ENCODE results near the gene GBGT1. TPM values are rescaled to one million over a fixed set of nuclear protein-coding genes. Genes with fewer than 3 reads are reported as not detected.
"Not testable (repeated sequence)": the region's sequence is repeated elsewhere in the genome, so short reads cannot be mapped to it uniquely, and the experiment has no call there.

GBGT1 gene
- polyA plus RNA-seq, 3 donors from 2014 or later, result not detected

- H3K27me3 Mint-ChIP-seq (ENCODE audit: low read depth in 3 of 3), result peaks cover 13 to 22% (median 13%) of the 10 kb centered on the region in 3 donors
- no peak overlapping the region for H3K27ac Mint-ChIP-seq
- H3K4me1 Mint-ChIP-seq, result peaks cover 26 to 33% of the 10 kb centered on the region in 2 donors
- no peak for DNase-seq
- H3K9me3 Mint-ChIP-seq, result no peaks in the 10 kb centered on the region
- H3K36me3 Mint-ChIP-seq, result no peaks in the 10 kb centered on the region
- no peak overlapping the region for H3K4me3 Mint-ChIP-seq
Observed at GRCh38 chr9:133186736-133187135, 23.0 kb upstream of the GBGT1 start.

- H3K4me3 Mint-ChIP-seq, result peak overlapping the region; percentile 45 to 79 (median 51)
- peak overlapping the region in 5 of 6 donors; percentile 4 to 69 (median 46) for H3K27ac Mint-ChIP-seq
- H3K9me3 Mint-ChIP-seq, result no peaks in the 10 kb centered on the region
- DNase-seq, result peak; percentile 76 to 79 (median 79)
- no peaks in the 10 kb centered on the region for H3K36me3 Mint-ChIP-seq
- H3K27me3 Mint-ChIP-seq (ENCODE audit: low read depth in 3 of 3), result peaks cover 13 to 24% (median 13%) of the 10 kb centered on the region in 3 donors
- H3K4me1 Mint-ChIP-seq, result peaks cover 26 to 33% of the 10 kb centered on the region in 2 donors
Observed at GRCh38 chr9:133184971-133185370, 21.3 kb upstream of the GBGT1 start.

GRCh38 chr9:133182151-133182550 is 18.4 kb upstream of the GBGT1 start:
- Mint-ChIP-seq H3K27me3 (ENCODE audit: low read depth in 3 of 3) (peaks cover 13 to 18% (median 13%) of the 10 kb centered on the region in 3 donors), H3K36me3 (no peaks in the 10 kb centered on the region), H3K4me1 (peaks cover 26 to 33% of the 10 kb centered on the region in 2 donors), H3K27ac (no peak overlapping the region), H3K9me3 (no peaks in the 10 kb centered on the region), H3K4me3 (no peak overlapping the region)
- DNase-seq, result no peak

GRCh38 chr9:133181561-133181960 is 17.8 kb upstream of the GBGT1 start:
- DNase-seq, result no peak
- Mint-ChIP-seq H3K27ac (peak overlapping the region in 1 of 6 donors; percentile 69), H3K27me3 (ENCODE audit: low read depth in 3 of 3) (peaks cover 10 to 16% (median 13%) of the 10 kb centered on the region in 3 donors), H3K36me3 (no peaks in the 10 kb centered on the region), H3K4me3 (no peak overlapping the region), H3K9me3 (no peaks in the 10 kb centered on the region), H3K4me1 (peaks cover 21 to 33% of the 10 kb centered on the region in 2 donors)

GRCh38 chr9:133180953-133181352 is 17.2 kb upstream of the GBGT1 start:
- Mint-ChIP-seq H3K4me1 (peaks cover 18 to 30% of the 10 kb centered on the region in 2 donors), H3K9me3 (no peaks in the 10 kb centered on the region), H3K36me3 (no peaks in the 10 kb centered on the region), H3K27ac (no peak overlapping the region), H3K27me3 (ENCODE audit: low read depth in 3 of 3) (peaks cover 7 to 14% (median 12%) of the 10 kb centered on the region in 3 donors), H3K4me3 (no peak overlapping the region)
- no peak for DNase-seq

- Mint-ChIP-seq H3K36me3 (no peaks in the 10 kb centered on the region), H3K4me1 (no peaks in the 10 kb centered on the region), H3K9me3 (no peaks in the 10 kb centered on the region), H3K27me3 (ENCODE audit: low read depth in 3 of 3) (peaks cover 0 to 5% (median 2%) of the 10 kb centered on the region in 3 donors), H3K27ac (no peak overlapping the region), H3K4me3 (no peak overlapping the region)
- DNase-seq, result no peak
Observed at GRCh38 chr9:133173056-133173455, 9.3 kb upstream of the GBGT1 start.

- no peaks in the 10 kb centered on the region for H3K36me3 Mint-ChIP-seq
- H3K4me3 Mint-ChIP-seq, result no peak overlapping the region
- H3K9me3 Mint-ChIP-seq, result no peaks in the 10 kb centered on the region
- no peak for DNase-seq
- H3K27me3 Mint-ChIP-seq (ENCODE audit: low read depth in 3 of 3), result peaks cover 0 to 5% (median 2%) of the 10 kb centered on the region in 3 donors
- no peaks in the 10 kb centered on the region for H3K4me1 Mint-ChIP-seq
- H3K27ac Mint-ChIP-seq, result no peak overlapping the region
Observed at GRCh38 chr9:133171161-133171961, 7.6 kb upstream of the GBGT1 start.

GRCh38 chr9:133170716-133171115 is 7.0 kb upstream of the GBGT1 start:
- Mint-ChIP-seq H3K9me3 (no peaks in the 10 kb centered on the region), H3K27me3 (ENCODE audit: low read depth in 3 of 3) (peaks cover 0 to 2% (median 2%) of the 10 kb centered on the region in 3 donors), H3K27ac (no peak overlapping the region), H3K4me1 (no peaks in the 10 kb centered on the region), H3K4me3 (no peak overlapping the region), H3K36me3 (no peaks in the 10 kb centered on the region)
- DNase-seq, result no peak

- not testable (repeated sequence) for H3K27ac Mint-ChIP-seq; H3K36me3 Mint-ChIP-seq; H3K9me3 Mint-ChIP-seq; DNase-seq; H3K4me1 Mint-ChIP-seq; H3K4me3 Mint-ChIP-seq; H3K27me3 Mint-ChIP-seq (ENCODE audit: low read depth in 3 of 3)
Observed at GRCh38 chr9:133169687-133170086, 6.0 kb upstream of the GBGT1 start.

- Mint-ChIP-seq H3K36me3 (no peaks in the 10 kb centered on the region), H3K9me3 (no peaks in the 10 kb centered on the region), H3K4me1 (peaks cover 0 to under 1% of the 10 kb centered on the region in 2 donors), H3K27ac (no peak overlapping the region), H3K27me3 (ENCODE audit: low read depth in 3 of 3) (peaks cover 0 to 4% (median 2%) of the 10 kb centered on the region in 3 donors), H3K4me3 (no peak overlapping the region)
- no peak for DNase-seq
Observed at GRCh38 chr9:133169102-133169501, 5.4 kb upstream of the GBGT1 start.

GRCh38 chr9:133168432-133168831 is 4.7 kb upstream of the GBGT1 start:
- Mint-ChIP-seq H3K27me3 (ENCODE audit: low read depth in 3 of 3) (peaks cover 0 to 4% (median 2%) of the 10 kb centered on the region in 3 donors), H3K27ac (no peak overlapping the region), H3K4me1 (peaks cover 0 to 2% of the 10 kb centered on the region in 2 donors), H3K4me3 (no peak overlapping the region), H3K9me3 (no peaks in the 10 kb centered on the region), H3K36me3 (no peaks in the 10 kb centered on the region)
- no peak for DNase-seq

GRCh38 chr9:133167769-133168168 is 4.1 kb upstream of the GBGT1 start:
- DNase-seq, result no peak
- Mint-ChIP-seq H3K4me3 (no peak overlapping the region), H3K4me1 (peaks cover 0 to 2% of the 10 kb centered on the region in 2 donors), H3K36me3 (no peaks in the 10 kb centered on the region), H3K27ac (peak overlapping the region in 1 of 6 donors; percentile 31), H3K9me3 (no peaks in the 10 kb centered on the region), H3K27me3 (ENCODE audit: low read depth in 3 of 3) (peaks cover 0 to 4% (median 2%) of the 10 kb centered on the region in 3 donors)

- Mint-ChIP-seq H3K4me3 (no peak overlapping the region), H3K4me1 (peaks cover 0 to 2% of the 10 kb centered on the region in 2 donors), H3K9me3 (no peaks in the 10 kb centered on the region), H3K27ac (no peak overlapping the region), H3K27me3 (ENCODE audit: low read depth in 3 of 3) (peaks cover 0 to 4% (median 2%) of the 10 kb centered on the region in 3 donors), H3K36me3 (no peaks in the 10 kb centered on the region)
- DNase-seq, result no peak
Observed at GRCh38 chr9:133167096-133167730, 3.5 kb upstream of the GBGT1 start.

GRCh38 chr9:133166392-133166791 is 2.7 kb upstream of the GBGT1 start:
- H3K36me3 Mint-ChIP-seq, result no peaks in the 10 kb centered on the region
- peaks cover 0 to 2% of the 10 kb centered on the region in 2 donors for H3K4me1 Mint-ChIP-seq
- H3K27me3 Mint-ChIP-seq (ENCODE audit: low read depth in 3 of 3), result peaks cover 0 to 4% (median 2%) of the 10 kb centered on the region in 3 donors
- no peaks in the 10 kb centered on the region for H3K9me3 Mint-ChIP-seq
- H3K27ac Mint-ChIP-seq, result no peak overlapping the region
- DNase-seq, result no peak
- no peak overlapping the region for H3K4me3 Mint-ChIP-seq
